WERI-Rb-1 (cell line): ENCODE results near the gene TNIP1.

Source experiments
- DNase-seq: peaks from one replicate; pipeline ENCODE4 v3.0.0-alpha.2; 2020
- H3K27ac ChIP-seq: fragments of 250-450 bp; sonication (Bioruptor Pico); 2 replicates; pipeline ENCODE4 v1.5.1; 2020; ENCODE audit warnings: mild to moderate bottlenecking, moderate library complexity
- H3K27me3 ChIP-seq: fragments of 250-450 bp; sonication (Bioruptor Pico); 2 replicates; pipeline ENCODE4 v1.5.1; 2021; ENCODE audit warnings: mild to moderate bottlenecking, low read depth, moderate library complexity; ENCODE audit not compliant: insufficient read depth, severe bottlenecking
- H3K36me3 ChIP-seq: fragments of 250-450 bp; sonication (Bioruptor Pico); 2 replicates; pipeline ENCODE4 v1.5.1; 2020; ENCODE audit warnings: mild to moderate bottlenecking, moderate library complexity
- H3K4me3 ChIP-seq: 2 replicates; pipeline ENCODE4 v1.5.1; 2011; ENCODE audit warnings: low read depth, mild to moderate bottlenecking, control low read depth, low read length
- H3K9me3 ChIP-seq: fragments of 250-450 bp; sonication (Bioruptor Pico); 2 replicates; pipeline ENCODE4 v1.5.1; 2021; ENCODE audit warnings: mild to moderate bottlenecking, moderate library complexity; ENCODE audit not compliant: severe bottlenecking
- CTCF ChIP-seq: IDR thresholded peaks from 2 replicates; pipeline ENCODE4 v1.5.1; 2011; ENCODE audit warnings: low read depth, mild to moderate bottlenecking, control low read depth, inconsistent platforms, low read length

The TNIP1 gene

DNA sequence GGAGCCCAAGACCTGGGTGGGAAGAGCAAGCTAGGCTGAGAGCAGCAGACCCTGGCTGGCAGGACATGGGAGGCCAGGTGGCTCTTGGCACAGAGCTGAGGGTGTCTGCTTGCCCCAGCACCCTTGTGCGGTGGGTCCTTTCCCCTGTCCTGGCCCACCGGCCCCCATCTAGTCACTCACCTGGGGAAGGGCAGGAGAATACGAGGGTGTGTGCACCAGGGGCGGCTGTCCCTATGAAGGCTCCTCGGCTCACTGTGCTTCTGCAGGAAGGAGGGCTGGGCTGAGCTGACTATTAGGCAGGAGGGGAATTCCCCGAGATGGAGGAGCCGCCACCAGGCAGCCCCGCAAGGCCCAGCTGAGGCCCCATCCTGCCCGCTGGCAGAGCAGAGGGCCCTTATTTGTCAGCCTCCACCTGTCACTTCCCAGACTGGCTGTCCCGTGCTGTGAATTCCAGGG, 6.1 kb upstream of the TNIP1 start:
- H3K27me3 ChIP-seq: no peaks in the 10 kb centered on the region
- DNase-seq: no peak
- H3K27ac ChIP-seq: no peak overlapping the region
- no peak overlapping the region for H3K4me3 ChIP-seq
- no peaks in the 10 kb centered on the region for H3K9me3 ChIP-seq
- no peak for TF ChIP-seq CTCF
- no peaks in the 10 kb centered on the region for H3K36me3 ChIP-seq

GRCh38 chr5:151086192-151086869, 5.5 kb upstream of the TNIP1 start:
- no peak for DNase-seq
- H3K27me3 ChIP-seq: no peaks in the 10 kb centered on the region
- no peak overlapping the region for H3K27ac ChIP-seq
- H3K9me3 ChIP-seq: no peaks in the 10 kb centered on the region
- no peak for TF ChIP-seq CTCF
- no peak overlapping the region for H3K4me3 ChIP-seq
- no peaks in the 10 kb centered on the region for H3K36me3 ChIP-seq

- Histone ChIP-seq H3K36me3 (0 out of 2 replicates have a peak, but pooled peaks cover 2% of the 10 kb centered on the region), H3K4me3 (no peak overlapping the region), H3K27ac (no peak overlapping the region), H3K27me3 (no peaks in the 10 kb centered on the region), H3K9me3 (no peaks in the 10 kb centered on the region)
- no peak for DNase-seq
- TF ChIP-seq CTCF: no peak
Measured at GRCh38 chr5:151085517-151086041, 4.7 kb upstream of the TNIP1 start.

DNA sequence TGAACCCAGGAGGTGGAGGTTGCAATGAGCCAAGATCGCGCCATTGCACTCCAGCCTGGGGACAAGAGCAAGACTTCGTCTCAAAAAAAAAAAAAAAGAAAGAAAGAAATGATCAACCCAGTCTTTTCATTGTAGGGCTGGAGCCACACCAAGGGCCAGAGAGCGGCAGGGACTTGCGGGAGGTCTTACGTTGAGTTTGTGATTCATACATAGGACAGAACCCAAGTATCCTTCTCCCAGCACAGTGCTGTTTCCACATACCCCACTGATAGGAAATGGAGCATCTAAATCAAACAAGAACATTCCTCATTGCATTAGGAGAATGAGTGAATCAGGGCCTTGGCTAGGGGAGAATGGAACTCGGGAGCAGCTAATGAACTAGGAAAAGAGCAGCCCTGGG, 3.5 kb upstream of the TNIP1 start:
- Histone ChIP-seq H3K9me3 (no peaks in the 10 kb centered on the region), H3K27ac (no peak overlapping the region), H3K27me3 (no peaks in the 10 kb centered on the region), H3K36me3 (0 out of 2 replicates have a peak, but pooled peaks cover 2% of the 10 kb centered on the region), H3K4me3 (no peak overlapping the region)
- no peak for DNase-seq
- TF ChIP-seq CTCF: no peak

- no peak for DNase-seq
- Histone ChIP-seq H3K27ac (no peak overlapping the region), H3K36me3 (0 out of 2 replicates have a peak, but pooled peaks cover 2% of the 10 kb centered on the region), H3K9me3 (no peaks in the 10 kb centered on the region), H3K4me3 (no peak overlapping the region), H3K27me3 (no peaks in the 10 kb centered on the region)
- no peak for TF ChIP-seq CTCF
Measured at GRCh38 chr5:151083081-151083676, 2.3 kb upstream of the TNIP1 start.
